Progenitor cell of endocrine pancreas (in vitro differentiated cells): ENCODE results near the gene DTX4. TPM values are rescaled to one million over a fixed set of nuclear protein-coding genes. Genes with fewer than 3 reads are reported as not detected.

Experiments used
- DNase-seq: peaks from one replicate; pipeline ENCODE4 v3.0.0; 2021; ENCODE audit warnings: low spot score; ENCODE audit not compliant: unreplicated experiment
- H3K27ac Mint-ChIP-seq: 2 replicates; pipeline ENCODE4 v1.8.0; 2021; ENCODE audit warnings: mild to moderate bottlenecking, moderate library complexity, mixed read lengths
- H3K27me3 Mint-ChIP-seq: 2 replicates; pipeline ENCODE4 v1.8.0; 2021; ENCODE audit warnings: mixed read lengths
- H3K36me3 Mint-ChIP-seq: 2 replicates; pipeline ENCODE4 v1.8.0; 2022; ENCODE audit warnings: mixed read lengths; ENCODE audit not compliant: insufficient read depth
- H3K4me1 Mint-ChIP-seq: 2 replicates; pipeline ENCODE4 v1.8.0; 2021; ENCODE audit warnings: low read depth, mixed read lengths
- H3K4me3 Mint-ChIP-seq: 2 replicates; pipeline ENCODE4 v1.8.0; 2021; ENCODE audit warnings: low read depth, mild to moderate bottlenecking, moderate library complexity, mixed read lengths
- H3K9me3 Mint-ChIP-seq: 2 replicates; pipeline ENCODE4 v1.8.0; 2021; ENCODE audit warnings: low read depth, mixed read lengths
- CTCF ChIP-seq: fragments of 200-600 bp; sonication (generic); IDR thresholded peaks from one replicate; pipeline ENCODE4 v1.5.0; 2021; ENCODE audit warnings: antibody characterized with exemption, mild to moderate bottlenecking; ENCODE audit not compliant: unreplicated experiment
- total RNA-seq: library from RNA; stranded (reverse); gene quantifications from 2 replicates; pipeline ENCODE4 v1.2.1, GENCODE V29; 2021

The DTX4 gene
- total RNA-seq, 1 donor from 2014 or later = 61.6 TPM

DNA sequence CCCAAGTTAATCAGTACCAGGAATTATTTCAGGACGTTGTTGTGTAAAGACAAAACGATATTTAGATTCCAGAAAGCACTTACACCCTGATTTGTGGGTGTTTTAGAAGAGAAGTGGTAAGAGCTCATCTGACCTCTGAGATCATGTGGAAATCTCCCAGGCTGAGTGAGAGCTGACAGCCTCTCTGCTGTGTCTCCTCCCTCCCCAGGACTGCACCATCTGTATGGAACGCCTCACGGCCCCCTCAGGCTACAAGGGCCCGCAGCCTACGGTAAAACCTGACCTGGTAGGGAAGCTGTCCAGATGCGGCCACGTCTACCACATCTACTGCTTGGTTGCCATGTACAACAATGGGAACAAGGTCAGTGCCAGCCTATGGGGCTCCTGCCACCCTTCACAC, 20.0 kb downstream of the DTX4 start:
- H3K4me3 Mint-ChIP-seq = no peak overlapping the region
- H3K4me1 Mint-ChIP-seq = peaks cover 10% of the 10 kb centered on the region
- H3K36me3 Mint-ChIP-seq = peaks cover 59% of the 10 kb centered on the region
- no peaks in the 10 kb centered on the region for H3K27me3 Mint-ChIP-seq
- H3K27ac Mint-ChIP-seq = no peak overlapping the region
- no peak for DNase-seq
- TF ChIP-seq CTCF = no peak
- H3K9me3 Mint-ChIP-seq = no peaks in the 10 kb centered on the region

DNA sequence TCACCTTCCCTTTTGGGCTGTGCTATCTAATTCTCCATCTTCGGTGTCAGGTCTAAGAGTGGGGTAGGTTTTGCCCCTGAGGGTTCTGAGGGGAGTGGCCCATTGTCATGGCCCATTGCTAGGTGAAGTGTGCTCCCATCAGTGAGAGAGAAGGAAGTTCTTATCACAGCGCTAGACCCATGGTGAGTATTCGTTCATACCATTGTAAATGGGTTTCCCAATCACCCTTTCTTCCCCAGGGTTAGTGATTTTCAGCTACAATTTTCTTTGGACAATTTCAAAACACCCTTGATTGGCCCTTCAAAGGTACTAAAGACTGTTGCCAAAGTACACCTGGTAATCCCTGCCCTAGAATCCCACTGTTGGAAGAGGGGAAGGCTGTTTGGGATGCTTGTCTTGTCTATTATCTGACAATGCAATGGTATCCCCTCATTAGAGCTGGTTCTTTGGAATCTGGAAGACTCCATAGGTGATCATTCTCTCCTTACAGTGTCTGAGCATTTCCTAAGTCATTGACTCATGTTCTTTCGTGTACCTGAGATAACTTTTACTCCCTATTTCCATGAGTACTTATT, 20.6 kb downstream of the DTX4 start:
- Mint-ChIP-seq H3K4me1 (peaks cover 5% of the 10 kb centered on the region), H3K27ac (no peak overlapping the region), H3K36me3 (peaks cover 59% of the 10 kb centered on the region), H3K9me3 (no peaks in the 10 kb centered on the region), H3K4me3 (no peak overlapping the region), H3K27me3 (no peaks in the 10 kb centered on the region)
- no peak for TF ChIP-seq CTCF
- no peak for DNase-seq

GRCh38 chr11:59193587-59194130, 21.7 kb downstream of the DTX4 start:
- TF ChIP-seq CTCF = no peak
- no peaks in the 10 kb centered on the region for H3K27me3 Mint-ChIP-seq
- peaks cover under 1% of the 10 kb centered on the region for H3K4me1 Mint-ChIP-seq
- no peak overlapping the region for H3K27ac Mint-ChIP-seq
- H3K9me3 Mint-ChIP-seq = no peaks in the 10 kb centered on the region
- DNase-seq = no peak
- no peak overlapping the region for H3K4me3 Mint-ChIP-seq
- H3K36me3 Mint-ChIP-seq = peaks cover 57% of the 10 kb centered on the region

DNA sequence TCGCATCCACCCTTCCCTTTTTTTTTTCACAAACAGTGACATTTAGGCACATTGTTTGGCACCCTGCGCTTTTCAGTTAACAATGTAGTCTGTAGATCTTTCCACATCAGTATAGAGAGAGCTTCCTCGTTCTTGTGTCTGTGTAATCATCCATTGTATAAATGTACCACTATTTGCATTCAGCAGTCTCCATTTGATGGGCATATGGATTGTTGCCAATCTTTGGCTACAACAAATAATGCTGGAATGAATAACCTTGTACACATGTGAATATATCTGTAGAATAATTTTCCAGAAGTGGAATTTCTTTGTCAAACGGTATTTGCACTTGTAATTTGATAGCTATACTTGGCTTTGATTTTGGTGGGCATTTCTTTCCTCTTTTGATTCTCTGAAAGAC, 23.7 kb downstream of the DTX4 start:
- TF ChIP-seq CTCF = no peak
- Mint-ChIP-seq H3K9me3 (no peaks in the 10 kb centered on the region), H3K36me3 (peaks cover 54% of the 10 kb centered on the region), H3K27me3 (no peaks in the 10 kb centered on the region), H3K4me1 (no peaks in the 10 kb centered on the region), H3K27ac (peak overlapping the region; percentile 50), H3K4me3 (no peak overlapping the region)
- DNase-seq = no peak

GRCh38 chr11:59196777-59197176, 24.8 kb downstream of the DTX4 start:
- H3K27me3 Mint-ChIP-seq = no peaks in the 10 kb centered on the region

More at GRCh38 chr11:59196777-59197176, 24.8 kb downstream of the DTX4 start:
- Mint-ChIP-seq H3K27ac (no peak overlapping the region), H3K4me3 (no peak overlapping the region), H3K9me3 (no peaks in the 10 kb centered on the region), H3K36me3 (peaks cover 55% of the 10 kb centered on the region), H3K4me1 (no peaks in the 10 kb centered on the region)
- no peak for TF ChIP-seq CTCF
- DNase-seq = no peak
